Cardiac muscle cell (in vitro differentiated cells and primary cell): Measurements from ENCODE around the gene TSEN54. TPM values are rescaled to one million over a fixed set of nuclear protein-coding genes. Genes with fewer than 3 reads are reported as not detected.

Source experiments
- DNase-seq, 2 donors: peaks; one replicate each; pipeline versions ENCODE4 v3.0.0 to v3.0.0-alpha.2; 2010 to 2017; ENCODE audit warnings: low read depth in 1 of 2, low spot score in 1 of 2
- H3K27ac ChIP-seq: fragments of 200-600 bp; sonication (generic); 2 replicates; pipeline ENCODE4 v1.5.1; 2016
- H3K27me3 ChIP-seq: fragments of 200-600 bp; sonication (generic); 2 replicates; pipeline ENCODE4 v1.6.0; 2016; ENCODE audit warnings: control low read depth
- H3K36me3 ChIP-seq: fragments of 200-600 bp; sonication (generic); 2 replicates; pipeline ENCODE4 v1.5.1; 2016; ENCODE audit warnings: control low read depth
- H3K4me1 ChIP-seq: fragments of 200-600 bp; sonication (generic); 2 replicates; pipeline ENCODE4 v1.8.1; 2017; ENCODE audit warnings: low read depth, mild to moderate bottlenecking, mixed run types
- H3K4me3 ChIP-seq: fragments of 200-600 bp; sonication (generic); 2 replicates; pipeline ENCODE4 v1.5.1; 2016; ENCODE audit warnings: mild to moderate bottlenecking
- H3K9me3 ChIP-seq: fragments of 200-600 bp; sonication (generic); 2 replicates; pipeline ENCODE4 v1.5.1; 2017; ENCODE audit warnings: low read depth, mild to moderate bottlenecking, control low read depth
- polyA plus RNA-seq: library from polyadenylated mRNA; unstranded; fragments of >200 nt; fragmentation: Nextera tagmentation; extraction: Ambion mirVana; gene quantifications from 2 replicates; pipeline ENCODE4 v1.2.1, GENCODE V29; 2016
- total RNA-seq: library from RNA; depleted of rRNA; stranded (reverse); fragments of >200 nt; gene quantifications from 2 replicates; pipeline ENCODE4 v1.2.3, GENCODE V29; 2016
- TF ChIP-seq, protein P1 (sequence below): IDR thresholded peaks from 2 replicates; pipeline ENCODE4 v1.5.1; 2012; ENCODE audit warnings: low read depth, mild to moderate bottlenecking, low read length

TSEN54 gene
- total and polyA plus RNA-seq, 2 experiments from 2014 or later, result 64.4 to 70.5 TPM

DNA sequence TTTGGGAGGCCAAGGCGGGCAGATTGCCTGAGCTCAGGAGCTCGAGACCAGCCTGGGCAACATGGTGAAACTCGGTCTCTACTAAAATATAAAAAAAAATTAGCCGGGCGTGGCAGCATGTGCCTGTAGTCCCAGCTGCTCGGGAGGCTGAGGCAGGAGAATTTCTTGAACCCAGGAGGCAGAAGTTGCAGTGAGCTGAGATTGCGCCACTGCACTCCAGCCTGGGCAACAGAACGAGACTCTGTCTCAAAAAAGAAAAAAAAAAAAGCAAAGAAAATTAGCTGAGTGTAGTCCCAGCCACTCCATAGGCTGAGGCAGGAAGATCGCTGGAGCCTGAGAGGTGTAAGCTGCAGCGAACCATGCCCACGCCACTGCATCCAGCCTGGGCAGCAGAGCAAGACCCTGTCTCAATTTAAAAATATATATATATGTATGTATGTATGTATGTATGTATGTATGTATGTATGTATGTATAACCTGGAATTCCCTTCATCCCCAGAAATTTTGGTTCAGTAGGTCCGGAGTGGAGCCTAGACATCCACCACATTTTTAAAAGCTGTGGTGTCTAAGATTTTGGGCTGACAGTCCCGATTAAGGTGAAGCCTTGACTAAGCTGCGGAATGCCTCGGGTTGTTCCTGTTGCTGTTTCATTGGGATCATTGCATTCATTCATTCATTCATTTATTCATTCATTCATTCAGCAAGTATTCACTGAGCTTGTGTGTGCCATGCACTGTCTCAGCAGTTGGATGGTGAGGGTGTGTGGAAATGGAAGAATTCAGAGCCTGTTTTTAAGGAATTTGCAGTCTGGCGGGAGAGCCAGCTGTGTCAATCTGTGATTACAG lies 34.0 kb upstream of the TSEN54 start:
- Histone ChIP-seq H3K4me3 (no peak overlapping the region), H3K27ac (peak overlapping the region; percentile 69), H3K27me3 (no peaks in the 10 kb centered on the region), H3K36me3 (no peaks in the 10 kb centered on the region), H3K9me3 (no peaks in the 10 kb centered on the region), H3K4me1 (peaks cover 14% of the 10 kb centered on the region)
- TF ChIP-seq, protein P1, sequence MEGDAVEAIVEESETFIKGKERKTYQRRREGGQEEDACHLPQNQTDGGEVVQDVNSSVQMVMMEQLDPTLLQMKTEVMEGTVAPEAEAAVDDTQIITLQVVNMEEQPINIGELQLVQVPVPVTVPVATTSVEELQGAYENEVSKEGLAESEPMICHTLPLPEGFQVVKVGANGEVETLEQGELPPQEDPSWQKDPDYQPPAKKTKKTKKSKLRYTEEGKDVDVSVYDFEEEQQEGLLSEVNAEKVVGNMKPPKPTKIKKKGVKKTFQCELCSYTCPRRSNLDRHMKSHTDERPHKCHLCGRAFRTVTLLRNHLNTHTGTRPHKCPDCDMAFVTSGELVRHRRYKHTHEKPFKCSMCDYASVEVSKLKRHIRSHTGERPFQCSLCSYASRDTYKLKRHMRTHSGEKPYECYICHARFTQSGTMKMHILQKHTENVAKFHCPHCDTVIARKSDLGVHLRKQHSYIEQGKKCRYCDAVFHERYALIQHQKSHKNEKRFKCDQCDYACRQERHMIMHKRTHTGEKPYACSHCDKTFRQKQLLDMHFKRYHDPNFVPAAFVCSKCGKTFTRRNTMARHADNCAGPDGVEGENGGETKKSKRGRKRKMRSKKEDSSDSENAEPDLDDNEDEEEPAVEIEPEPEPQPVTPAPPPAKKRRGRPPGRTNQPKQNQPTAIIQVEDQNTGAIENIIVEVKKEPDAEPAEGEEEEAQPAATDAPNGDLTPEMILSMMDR, result no peak
- DNase-seq, result no peak

DNA sequence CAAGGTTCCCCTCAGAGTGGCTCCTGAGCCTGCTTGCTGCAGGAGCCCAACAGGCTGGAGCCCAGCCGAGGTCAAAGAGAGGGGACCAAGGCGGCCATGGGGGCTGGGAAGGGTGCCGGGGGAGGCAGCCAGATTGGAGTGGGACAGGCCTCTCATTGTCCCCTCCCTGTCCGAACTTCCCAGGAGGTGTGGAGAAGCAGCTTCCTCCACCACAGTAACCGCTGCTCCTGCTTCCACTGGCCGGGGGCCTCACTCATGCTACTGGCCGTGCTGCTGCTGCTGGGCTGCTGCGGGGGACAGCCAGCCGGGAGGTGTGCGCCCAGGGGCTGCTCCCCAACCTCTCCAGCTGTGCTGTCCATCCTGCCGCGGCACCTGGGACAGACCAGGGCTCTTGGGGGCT lies 30.6 kb upstream of the TSEN54 start:
- no peak overlapping the region for H3K27ac ChIP-seq
- no peaks in the 10 kb centered on the region for H3K27me3 ChIP-seq
- H3K4me3 ChIP-seq, result no peak overlapping the region
- H3K9me3 ChIP-seq, result no peaks in the 10 kb centered on the region
- no peaks in the 10 kb centered on the region for H3K4me1 ChIP-seq
- no peak for DNase-seq
- TF ChIP-seq, protein P1, result no peak
- H3K36me3 ChIP-seq, result no peaks in the 10 kb centered on the region

DNA sequence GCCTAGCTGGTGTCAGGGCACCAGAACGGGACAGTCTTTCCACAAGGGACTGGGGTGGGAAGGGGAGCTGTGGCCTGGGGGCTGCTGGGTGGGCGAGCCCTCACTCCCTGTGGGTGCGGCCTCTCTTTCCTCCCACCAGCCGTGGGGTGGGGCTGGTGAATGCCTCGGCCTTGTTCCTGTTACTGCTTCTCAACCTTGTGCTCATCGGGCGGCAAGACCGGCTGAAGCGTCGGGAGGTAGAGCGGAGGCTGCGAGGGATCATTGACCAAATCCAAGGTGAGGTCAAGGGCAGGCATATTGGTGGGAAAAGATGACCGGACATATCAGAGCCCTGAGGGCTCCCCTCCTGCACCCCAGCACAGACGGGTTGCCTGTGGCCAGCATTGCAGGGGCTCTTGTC lies 30.2 kb upstream of the TSEN54 start:
- TF ChIP-seq, protein P1, result no peak
- Histone ChIP-seq H3K4me3 (no peak overlapping the region), H3K27me3 (no peaks in the 10 kb centered on the region), H3K27ac (no peak overlapping the region), H3K36me3 (no peaks in the 10 kb centered on the region), H3K9me3 (no peaks in the 10 kb centered on the region), H3K4me1 (no peaks in the 10 kb centered on the region)
- DNase-seq, result no peak

DNA sequence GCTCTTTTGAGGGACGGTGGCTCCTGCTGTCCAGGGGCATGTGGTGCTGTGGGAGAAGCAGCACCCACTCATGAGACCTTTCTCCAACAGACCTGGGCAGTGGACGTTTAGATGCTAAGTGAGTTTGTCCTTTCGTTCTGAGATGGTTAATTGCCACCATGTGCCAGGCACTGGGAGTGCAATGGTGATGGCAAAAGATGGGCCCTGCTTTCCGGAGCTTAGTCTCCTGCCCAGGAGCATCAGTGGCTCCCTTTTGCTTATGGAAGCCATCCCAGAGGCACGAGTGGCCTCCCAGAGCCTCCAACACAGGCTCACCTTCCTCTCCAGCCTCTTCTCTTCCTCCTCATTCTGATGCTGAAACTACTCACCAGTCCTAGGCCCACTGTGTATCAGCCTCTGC lies 29.4 kb upstream of the TSEN54 start:
- Histone ChIP-seq H3K4me1 (no peaks in the 10 kb centered on the region), H3K9me3 (no peaks in the 10 kb centered on the region), H3K36me3 (no peaks in the 10 kb centered on the region), H3K4me3 (no peak overlapping the region), H3K27me3 (no peaks in the 10 kb centered on the region), H3K27ac (no peak overlapping the region)
- TF ChIP-seq, protein P1, result no peak
- no peak for DNase-seq

DNA sequence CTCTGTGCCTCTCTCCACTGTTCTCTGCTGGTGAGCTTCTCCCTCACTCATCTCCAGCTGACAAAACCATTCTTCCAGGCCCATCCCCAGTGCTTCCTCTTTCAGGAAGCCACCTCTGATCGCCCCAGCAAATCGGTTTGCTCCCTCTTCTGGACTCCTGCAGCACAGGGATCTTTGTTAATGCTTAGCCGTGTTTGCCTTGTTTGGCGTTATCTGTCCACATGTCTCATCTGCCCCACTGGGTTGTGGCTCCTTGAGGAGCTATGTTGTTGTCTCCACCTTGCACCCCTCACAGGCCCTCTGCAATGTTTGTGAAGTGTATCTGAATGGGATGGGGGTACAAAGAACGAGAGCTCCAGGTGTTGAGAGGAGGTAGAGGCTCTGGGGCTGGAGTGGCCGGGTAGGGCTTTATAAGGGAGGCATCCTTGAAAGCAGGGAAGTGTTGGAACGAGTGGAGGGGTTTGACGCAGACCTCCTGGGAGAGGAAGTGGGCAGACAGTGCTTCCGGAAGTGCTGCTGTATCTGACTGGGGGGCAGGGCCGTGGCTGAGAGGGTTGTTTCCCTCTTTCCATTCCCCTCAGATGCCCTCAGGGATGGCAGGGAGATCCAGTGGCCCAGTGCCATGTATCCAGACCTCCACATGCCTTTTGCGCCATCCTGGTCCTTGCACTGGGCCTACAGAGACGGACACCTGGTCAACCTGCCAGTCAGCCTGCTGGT lies 28.8 kb upstream of the TSEN54 start:
- Histone ChIP-seq H3K36me3 (peaks cover under 1% of the 10 kb centered on the region), H3K9me3 (no peaks in the 10 kb centered on the region), H3K27ac (no peak overlapping the region), H3K27me3 (no peaks in the 10 kb centered on the region), H3K4me3 (no peak overlapping the region), H3K4me1 (no peaks in the 10 kb centered on the region)
- TF ChIP-seq, protein P1, result no peak
- peak in 1 of 2 donors; percentile 52 for DNase-seq
